Mammary epithelial cell (primary cell): ENCODE measurements around the gene GPBAR1.

ENCODE experiments used
- EZH2 ChIP-seq: IDR thresholded peaks from 2 replicates; pipeline ENCODE4 v1.6.1; 2012; ENCODE audit warnings: low read length, inconsistent platforms, borderline replicate concordance
- TF ChIP-seq, protein P1 (sequence below), 2 donors: IDR thresholded peaks in 1 of 2; conservative IDR thresholded peaks in 1 of 2; 2 replicates each; pipeline ENCODE4 v1.5.1; 2011 to 2012; ENCODE audit warnings: inconsistent platforms in 2 of 2, low read length in 2 of 2, mild to moderate bottlenecking in 2 of 2, control low read depth in 1 of 2, low read depth in 1 of 2; ENCODE audit not compliant: insufficient read depth in 1 of 2; ENCODE audit errors: extremely low read depth in 1 of 2

DNA sequence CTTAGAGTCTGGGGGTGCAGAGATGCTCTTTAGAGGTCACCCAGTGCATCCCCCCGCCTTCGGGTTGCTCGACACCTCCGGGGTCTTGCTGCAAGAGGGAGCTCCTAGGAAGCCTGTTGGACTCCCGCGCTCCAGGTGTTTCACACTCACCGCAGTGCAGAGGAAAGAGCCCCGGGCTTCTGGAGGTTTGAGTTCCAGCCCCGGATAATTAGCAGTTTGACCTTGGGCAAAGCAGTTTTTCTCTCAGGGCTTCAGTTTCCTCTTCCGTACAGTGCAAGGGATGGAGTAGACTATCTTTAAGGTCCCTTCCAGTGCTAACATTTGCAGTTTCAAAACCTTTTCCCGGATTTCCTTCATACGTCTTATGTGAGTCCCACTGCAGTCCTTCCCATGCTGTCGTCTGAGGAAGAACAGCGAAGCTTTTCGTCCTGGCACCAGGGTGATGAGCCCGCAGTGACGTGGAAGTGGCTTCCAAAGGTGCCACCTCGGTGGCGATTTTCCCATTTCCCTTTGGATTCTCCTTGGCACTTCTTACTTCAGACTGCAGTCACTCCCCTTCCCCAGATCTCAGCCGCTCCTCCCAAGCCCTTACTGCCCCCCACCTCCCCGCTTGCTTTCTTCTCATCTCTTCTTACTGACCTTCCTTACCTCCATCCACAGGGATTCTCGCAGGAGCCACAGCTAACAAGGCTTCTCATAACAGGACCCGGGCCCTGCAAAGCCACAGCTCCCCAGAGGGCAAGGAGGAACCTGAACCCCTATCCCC lies 10.1 kb downstream of the GPBAR1 start:
- TF ChIP-seq, protein P1, sequence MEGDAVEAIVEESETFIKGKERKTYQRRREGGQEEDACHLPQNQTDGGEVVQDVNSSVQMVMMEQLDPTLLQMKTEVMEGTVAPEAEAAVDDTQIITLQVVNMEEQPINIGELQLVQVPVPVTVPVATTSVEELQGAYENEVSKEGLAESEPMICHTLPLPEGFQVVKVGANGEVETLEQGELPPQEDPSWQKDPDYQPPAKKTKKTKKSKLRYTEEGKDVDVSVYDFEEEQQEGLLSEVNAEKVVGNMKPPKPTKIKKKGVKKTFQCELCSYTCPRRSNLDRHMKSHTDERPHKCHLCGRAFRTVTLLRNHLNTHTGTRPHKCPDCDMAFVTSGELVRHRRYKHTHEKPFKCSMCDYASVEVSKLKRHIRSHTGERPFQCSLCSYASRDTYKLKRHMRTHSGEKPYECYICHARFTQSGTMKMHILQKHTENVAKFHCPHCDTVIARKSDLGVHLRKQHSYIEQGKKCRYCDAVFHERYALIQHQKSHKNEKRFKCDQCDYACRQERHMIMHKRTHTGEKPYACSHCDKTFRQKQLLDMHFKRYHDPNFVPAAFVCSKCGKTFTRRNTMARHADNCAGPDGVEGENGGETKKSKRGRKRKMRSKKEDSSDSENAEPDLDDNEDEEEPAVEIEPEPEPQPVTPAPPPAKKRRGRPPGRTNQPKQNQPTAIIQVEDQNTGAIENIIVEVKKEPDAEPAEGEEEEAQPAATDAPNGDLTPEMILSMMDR (conservative IDR thresholded peaks at IDR 0.05 in 1 of 2, IDR thresholded peaks at IDR 0.05 in 1 of 2; ENCODE audit: extremely low read depth in 1 of 2, insufficient read depth in 1 of 2, low read depth in 1 of 2, low read length in 2 of 2), result no peak
- no peak for TF ChIP-seq EZH2
